Upper lobe of right lung (tissue), 1 donor: ENCODE data around the gene ASB2. TPM values are rescaled to one million over a fixed set of nuclear protein-coding genes. Genes with fewer than 3 reads are reported as not detected.

ENCODE experiments used
- ATAC-seq: fragments of 200-7000 bp; cut with Tn5 transposase; one replicate; pipeline ENCODE4 v1.9.1; 2020; ENCODE audit warnings: mild to moderate bottlenecking, moderate library complexity
- DNase-seq: peaks from one replicate; pipeline ENCODE4 v3.0.0-alpha.2; 2020
- H3K27ac ChIP-seq: fragments of 200-600 bp; one replicate; pipeline ENCODE4 v1.8.0; 2022
- H3K27me3 ChIP-seq: fragments of 200-600 bp; one replicate; pipeline ENCODE4 v1.8.0; 2022; ENCODE audit warnings: mild to moderate bottlenecking
- H3K36me3 ChIP-seq: fragments of 200-600 bp; one replicate; pipeline ENCODE4 v1.8.0; 2022
- H3K4me1 ChIP-seq: fragments of 200-600 bp; one replicate; pipeline ENCODE4 v1.8.0; 2022
- H3K4me3 ChIP-seq: fragments of 200-600 bp; one replicate; pipeline ENCODE4 v1.8.0; 2022; ENCODE audit warnings: mild to moderate bottlenecking
- H3K9me3 ChIP-seq: fragments of 200-600 bp; one replicate; pipeline ENCODE4 v1.8.0; 2022
- intact Hi-C: fragments of 100-400 bp; cut with DNase I; formaldehyde crosslinking; loops from one replicate; pipeline ENCODE4 v1.11.0; 2022
- microRNA-seq: library from miRNA; unstranded; fragments of <30 nt; microRNA quantifications from one replicate; pipeline ENCODE4 v1.2.0, GENCODE V29; 2020; ENCODE audit warnings: borderline microRNAs expressed
- total RNA-seq: library from RNA; stranded (reverse); fragmentation: NEBNext Ultra II Directional; extraction: Animal tissue kit (Norgen Biotek cat#: 25700); gene quantifications from one replicate; pipeline ENCODE4 v1.2.1, GENCODE V29; 2021
- TF ChIP-seq, protein P1 (sequence below): fragments of 200-600 bp; IDR thresholded peaks from one replicate; pipeline ENCODE4 v1.8.0; 2022; ENCODE audit warnings: antibody characterized with exemption
- donor health status: DM: no; HTN: yes; CAD: no; lungs with severe emphysema.

ASB2 gene
- total RNA-seq, 1 donor from 2014 or later = 3.2 TPM

DNA sequence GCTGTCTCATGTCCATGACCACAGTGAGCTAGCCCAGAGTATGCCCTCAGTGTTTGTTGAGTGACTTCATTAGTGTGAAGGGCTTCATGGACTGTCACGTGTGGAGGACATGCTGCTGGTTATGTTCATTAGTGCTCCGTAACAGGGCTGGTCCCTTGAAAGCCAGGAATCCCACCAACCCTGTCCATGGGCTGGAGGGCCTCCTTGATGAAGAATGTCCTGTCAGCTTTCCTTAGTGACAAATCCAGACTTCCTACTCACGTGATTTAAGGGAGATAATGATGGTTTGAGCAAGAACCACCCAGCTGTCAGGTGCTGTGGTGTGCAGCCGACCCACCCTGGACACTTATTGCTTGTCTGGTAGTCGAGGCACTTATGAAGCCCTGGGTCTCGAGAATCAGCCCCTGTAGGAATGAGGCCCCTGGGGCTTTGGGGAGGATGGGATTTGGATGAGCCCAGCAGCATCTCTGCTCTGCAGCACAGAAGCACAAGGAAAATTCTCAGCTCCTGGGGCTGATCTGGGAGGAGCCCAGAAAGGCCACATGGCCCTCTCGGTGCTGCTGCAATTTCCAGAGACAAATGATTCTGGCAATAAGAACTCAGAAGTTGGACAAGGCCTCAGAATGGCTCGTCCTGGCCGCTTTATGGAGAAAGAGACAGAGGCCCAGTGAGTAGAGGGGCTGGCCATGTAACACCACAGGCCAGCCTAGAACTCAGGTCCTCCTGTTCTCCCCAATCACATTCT, 86.5 kb downstream of the ASB2 start:
- Histone ChIP-seq H3K27me3 (no peaks in the 10 kb centered on the region), H3K27ac (no peak overlapping the region), H3K36me3 (no peaks in the 10 kb centered on the region), H3K4me3 (no peak overlapping the region), H3K4me1 (no peaks in the 10 kb centered on the region), H3K9me3 (no peaks in the 10 kb centered on the region)
- peak; percentile 52 for DNase-seq
- TF ChIP-seq, protein P1, sequence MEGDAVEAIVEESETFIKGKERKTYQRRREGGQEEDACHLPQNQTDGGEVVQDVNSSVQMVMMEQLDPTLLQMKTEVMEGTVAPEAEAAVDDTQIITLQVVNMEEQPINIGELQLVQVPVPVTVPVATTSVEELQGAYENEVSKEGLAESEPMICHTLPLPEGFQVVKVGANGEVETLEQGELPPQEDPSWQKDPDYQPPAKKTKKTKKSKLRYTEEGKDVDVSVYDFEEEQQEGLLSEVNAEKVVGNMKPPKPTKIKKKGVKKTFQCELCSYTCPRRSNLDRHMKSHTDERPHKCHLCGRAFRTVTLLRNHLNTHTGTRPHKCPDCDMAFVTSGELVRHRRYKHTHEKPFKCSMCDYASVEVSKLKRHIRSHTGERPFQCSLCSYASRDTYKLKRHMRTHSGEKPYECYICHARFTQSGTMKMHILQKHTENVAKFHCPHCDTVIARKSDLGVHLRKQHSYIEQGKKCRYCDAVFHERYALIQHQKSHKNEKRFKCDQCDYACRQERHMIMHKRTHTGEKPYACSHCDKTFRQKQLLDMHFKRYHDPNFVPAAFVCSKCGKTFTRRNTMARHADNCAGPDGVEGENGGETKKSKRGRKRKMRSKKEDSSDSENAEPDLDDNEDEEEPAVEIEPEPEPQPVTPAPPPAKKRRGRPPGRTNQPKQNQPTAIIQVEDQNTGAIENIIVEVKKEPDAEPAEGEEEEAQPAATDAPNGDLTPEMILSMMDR = no peak
- ATAC-seq = no peak
- intact Hi-C loops = loop anchor here (10.0 kb wide), 1 partner anchor 235 kb away; no protein-coding TSS in a partner anchor

DNA sequence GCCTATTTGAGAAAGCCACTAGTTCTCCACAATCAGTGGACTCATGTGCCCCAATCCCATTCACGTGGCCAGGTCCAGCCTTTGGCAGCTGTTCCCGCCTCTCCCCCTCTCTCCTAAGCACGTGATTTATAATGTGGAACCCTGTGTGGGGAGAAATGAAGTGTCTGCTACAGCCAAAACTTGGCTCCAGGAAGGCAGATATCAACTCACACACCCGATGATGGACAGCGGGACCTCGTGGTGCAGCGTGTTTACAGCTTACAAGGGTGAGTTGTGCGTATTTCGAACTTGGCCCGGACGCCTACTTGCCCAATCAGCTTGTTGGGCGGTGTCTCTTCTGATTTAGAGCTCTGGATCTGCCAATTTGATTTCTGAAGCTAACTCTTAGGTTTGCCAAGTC, 87.4 kb downstream of the ASB2 start:
- DNase-seq (no peak), ATAC-seq (peak; percentile 34)
- Histone ChIP-seq H3K27ac (no peak overlapping the region), H3K36me3 (no peaks in the 10 kb centered on the region), H3K9me3 (no peaks in the 10 kb centered on the region), H3K4me1 (no peaks in the 10 kb centered on the region), H3K4me3 (no peak overlapping the region), H3K27me3 (no peaks in the 10 kb centered on the region)
- TF ChIP-seq, protein P1 = no peak
- intact Hi-C loops = no loop called here

DNA sequence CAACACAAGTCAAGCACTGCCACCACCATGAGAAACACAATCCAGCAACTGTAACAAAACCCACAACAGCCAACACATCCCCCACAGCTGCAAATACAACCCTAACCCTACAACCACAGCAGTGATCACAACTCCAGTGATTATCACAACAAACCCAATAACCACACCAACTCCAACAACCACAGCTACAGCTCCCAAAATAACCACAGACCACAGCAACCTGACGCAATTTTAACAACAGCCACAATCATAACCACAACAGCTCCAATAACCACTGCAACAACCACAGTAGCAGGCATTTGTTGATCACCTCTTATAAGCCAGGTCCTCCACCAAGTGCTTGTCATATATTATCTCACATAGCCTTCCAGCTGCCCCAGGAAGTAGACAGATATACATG, 91.4 kb downstream of the ASB2 start:
- Histone ChIP-seq H3K27me3 (no peaks in the 10 kb centered on the region), H3K36me3 (no peaks in the 10 kb centered on the region), H3K9me3 (no peaks in the 10 kb centered on the region), H3K4me1 (no peaks in the 10 kb centered on the region), H3K27ac (no peak overlapping the region), H3K4me3 (no peak overlapping the region)
- TF ChIP-seq, protein P1 = no peak
- ATAC-seq = no peak
- intact Hi-C loops = no loop called here
- no peak for DNase-seq

Small RNAs within 50 kb of the gene (microRNA-seq; reads per million reads assigned to microRNA genes)
- gene MIR4506 = not detected

Other genes starting within 250 kb of the ASB2 start
- gene PRIMA1, start 188.1 kb downstream of the ASB2 start, total RNA-seq = 1.9 TPM
- 3.5 TPM for gene FAM181A, start 49.2 kb downstream of the ASB2 start, total RNA-seq
- gene CCDC197, start 20.7 kb upstream of the ASB2 start, total RNA-seq = not detected
- 1.0 TPM for gene OTUB2, start 49.8 kb upstream of the ASB2 start, total RNA-seq
- gene DDX24, start 104.6 kb upstream of the ASB2 start, total RNA-seq = 191 TPM
- 15.2 TPM for gene IFI27L1, start 104.7 kb upstream of the ASB2 start, total RNA-seq
- gene IFI27, start 134.2 kb upstream of the ASB2 start, total RNA-seq = 312 TPM
- gene IFI27L2, start 153.0 kb upstream of the ASB2 start, total RNA-seq = 32.4 TPM
- gene PPP4R4, start 197.8 kb upstream of the ASB2 start, total RNA-seq = 2.2 TPM